Osteocyte (in vitro differentiated cells): ENCODE measurements around the gene ACP6. TPM values are rescaled to one million over a fixed set of nuclear protein-coding genes. Genes with fewer than 3 reads are reported as not detected.

Source experiments
- DNase-seq: peaks from one replicate; pipeline ENCODE4 v3.0.0; 2021; ENCODE audit warnings: mixed read lengths; ENCODE audit not compliant: unreplicated experiment; ENCODE audit errors: extremely low spot score
- H3K27ac Mint-ChIP-seq: one replicate; pipeline ENCODE4 v1.8.0; 2021; ENCODE audit warnings: mild to moderate bottlenecking, mixed read lengths; ENCODE audit not compliant: unreplicated experiment
- H3K27me3 Mint-ChIP-seq: one replicate; pipeline ENCODE4 v1.8.0; 2021; ENCODE audit warnings: mixed read lengths; ENCODE audit not compliant: unreplicated experiment
- H3K36me3 Mint-ChIP-seq: one replicate; pipeline ENCODE4 v1.8.0; 2021; ENCODE audit warnings: mixed read lengths; ENCODE audit not compliant: unreplicated experiment
- H3K4me1 Mint-ChIP-seq: one replicate; pipeline ENCODE4 v1.8.0; 2021; ENCODE audit warnings: mixed read lengths; ENCODE audit not compliant: unreplicated experiment
- H3K4me3 Mint-ChIP-seq: one replicate; pipeline ENCODE4 v1.8.0; 2021; ENCODE audit warnings: mild to moderate bottlenecking, moderate library complexity, mixed read lengths; ENCODE audit not compliant: unreplicated experiment
- H3K9me3 Mint-ChIP-seq: one replicate; pipeline ENCODE4 v1.8.0; 2021; ENCODE audit warnings: mixed read lengths; ENCODE audit not compliant: unreplicated experiment
- CTCF ChIP-seq: fragments of 200-600 bp; sonication (generic); IDR thresholded peaks from 2 replicates; pipeline ENCODE4 v1.5.0; 2021; ENCODE audit warnings: antibody characterized with exemption, mild to moderate bottlenecking, moderate library complexity
- total RNA-seq: library from RNA; stranded (reverse); gene quantifications from 2 replicates; pipeline ENCODE4 v1.2.1, GENCODE V29; 2021

The ACP6 gene
- total RNA-seq, 1 donor from 2014 or later = 12.6 TPM

GRCh38 chr1:147631839-147632238 is 38.5 kb downstream of the ACP6 start:
- DNase-seq = no peak
- no peak for TF ChIP-seq CTCF
- H3K9me3 Mint-ChIP-seq = no peaks in the 10 kb centered on the region
- no peak overlapping the region for H3K4me3 Mint-ChIP-seq
- H3K27ac Mint-ChIP-seq = no peak overlapping the region
- no peaks in the 10 kb centered on the region for H3K27me3 Mint-ChIP-seq
- H3K4me1 Mint-ChIP-seq = peaks cover 19% of the 10 kb centered on the region
- peaks cover 14% of the 10 kb centered on the region for H3K36me3 Mint-ChIP-seq

GRCh38 chr1:147630447-147630846 is 39.9 kb downstream of the ACP6 start:
- no peak overlapping the region for H3K4me3 Mint-ChIP-seq
- TF ChIP-seq CTCF = no peak
- H3K27ac Mint-ChIP-seq = no peak overlapping the region
- DNase-seq = no peak
- H3K9me3 Mint-ChIP-seq = no peaks in the 10 kb centered on the region
- peaks cover 9% of the 10 kb centered on the region for H3K36me3 Mint-ChIP-seq
- H3K4me1 Mint-ChIP-seq = peaks cover 28% of the 10 kb centered on the region
- H3K27me3 Mint-ChIP-seq = no peaks in the 10 kb centered on the region

- TF ChIP-seq CTCF = no peak
- Mint-ChIP-seq H3K27ac (peak overlapping the region; percentile 4), H3K4me3 (no peak overlapping the region), H3K4me1 (peaks cover 32% of the 10 kb centered on the region), H3K9me3 (no peaks in the 10 kb centered on the region), H3K36me3 (peaks cover 9% of the 10 kb centered on the region), H3K27me3 (no peaks in the 10 kb centered on the region)
- no peak for DNase-seq
Observed at GRCh38 chr1:147630022-147630421, 40.3 kb downstream of the ACP6 start.

GRCh38 chr1:147628441-147628840 is 41.9 kb downstream of the ACP6 start:
- no peak for DNase-seq
- Mint-ChIP-seq H3K4me3 (no peak overlapping the region), H3K36me3 (peaks cover 7% of the 10 kb centered on the region), H3K9me3 (no peaks in the 10 kb centered on the region), H3K27me3 (no peaks in the 10 kb centered on the region), H3K4me1 (peaks cover 34% of the 10 kb centered on the region), H3K27ac (no peak overlapping the region)
- TF ChIP-seq CTCF = no peak

GRCh38 chr1:147627435-147628110 is 42.8 kb downstream of the ACP6 start:
- no peak overlapping the region for H3K4me3 Mint-ChIP-seq
- H3K4me1 Mint-ChIP-seq = peaks cover 34% of the 10 kb centered on the region
- DNase-seq = no peak
- H3K36me3 Mint-ChIP-seq = peaks cover 8% of the 10 kb centered on the region
- no peak overlapping the region for H3K27ac Mint-ChIP-seq
- no peaks in the 10 kb centered on the region for H3K27me3 Mint-ChIP-seq
- H3K9me3 Mint-ChIP-seq = no peaks in the 10 kb centered on the region
- peak; percentile 90 for TF ChIP-seq CTCF
